Parathyroid adenoma (tissue), 2 donors: ENCODE measurements around the gene BCR.
"Not testable (repeated sequence)": the region's sequence is repeated elsewhere in the genome, so short reads cannot be mapped to it uniquely, and the experiment has no call there.

Experiments
- H2AFZ ChIP-seq: fragments of 300-600 bp; sonication (generic); one replicate; pipeline ENCODE4 v1.7.0; 2017; ENCODE audit warnings: antibody characterized with exemption, mild to moderate bottlenecking
- H3K27ac ChIP-seq: fragments of 300-600 bp; sonication (generic); one replicate; pipeline ENCODE4 v1.7.0; 2017
- H3K27me3 ChIP-seq: fragments of 300-600 bp; sonication (generic); one replicate; pipeline ENCODE4 v1.7.0; 2017; ENCODE audit warnings: low read length; ENCODE audit not compliant: control insufficient read depth, insufficient read depth
- H3K36me3 ChIP-seq: fragments of 300-600 bp; sonication (generic); one replicate; pipeline ENCODE4 v1.7.0; 2017; ENCODE audit warnings: low read length; ENCODE audit not compliant: control insufficient read depth, insufficient read depth
- H3K4me1 ChIP-seq: fragments of 300-600 bp; sonication (generic); one replicate; pipeline ENCODE4 v1.7.0; 2017; ENCODE audit warnings: control low read depth
- H3K4me2 ChIP-seq: fragments of 300-600 bp; sonication (generic); one replicate; pipeline ENCODE4 v1.7.0; 2017; ENCODE audit warnings: low read length
- H3K4me3 ChIP-seq: fragments of 300-600 bp; sonication (generic); one replicate; pipeline ENCODE4 v1.7.0; 2017; ENCODE audit warnings: low read depth, low read length
- H3K79me2 ChIP-seq: fragments of 300-600 bp; sonication (generic); one replicate; pipeline ENCODE4 v1.7.0; 2017; ENCODE audit warnings: control low read depth
- H3K9ac ChIP-seq: fragments of 300-600 bp; sonication (generic); one replicate; pipeline ENCODE4 v1.7.0; 2017; ENCODE audit warnings: mild to moderate bottlenecking
- H3K9me3 ChIP-seq: fragments of 300-600 bp; sonication (generic); one replicate; pipeline ENCODE4 v1.7.0; 2017; ENCODE audit warnings: low read length; ENCODE audit not compliant: control insufficient read depth
- CTCF ChIP-seq: fragments of 300-600 bp; sonication (generic); IDR thresholded peaks from one replicate; pipeline ENCODE4 v1.7.0; 2017; ENCODE audit warnings: antibody characterized with exemption, mild to moderate bottlenecking
- donor health status: primary hyperparathyroidism.

Gene BCR

GRCh38 chr22:23305321-23305910 is 125.1 kb downstream of the BCR start:
- Histone ChIP-seq H3K9ac (no peak overlapping the region), H3K27ac (peak overlapping the region; percentile 63), H3K36me3 (no peaks in the 10 kb centered on the region), H3K4me1 (no peaks in the 10 kb centered on the region), H3K27me3 (no peaks in the 10 kb centered on the region), H3K9me3 (no peaks in the 10 kb centered on the region), H3K4me3 (no peak overlapping the region), H2AFZ (no peak overlapping the region), H3K79me2 (no peaks in the 10 kb centered on the region), H3K4me2 (no peak overlapping the region)
- no peak for TF ChIP-seq CTCF

GRCh38 chr22:23305922-23306374 is 125.6 kb downstream of the BCR start:
- Histone ChIP-seq H3K9ac (no peak overlapping the region), H3K79me2 (no peaks in the 10 kb centered on the region), H3K4me2 (no peak overlapping the region), H3K4me3 (no peak overlapping the region), H2AFZ (no peak overlapping the region), H3K27ac (peak overlapping the region; percentile 67), H3K9me3 (no peaks in the 10 kb centered on the region), H3K4me1 (no peaks in the 10 kb centered on the region), H3K27me3 (no peaks in the 10 kb centered on the region), H3K36me3 (no peaks in the 10 kb centered on the region)
- no peak for TF ChIP-seq CTCF

GRCh38 chr22:23306438-23306921 is 126.2 kb downstream of the BCR start:
- Histone ChIP-seq H3K9me3 (no peaks in the 10 kb centered on the region), H3K4me2 (no peak overlapping the region), H3K27me3 (no peaks in the 10 kb centered on the region), H3K9ac (no peak overlapping the region), H3K4me3 (no peak overlapping the region), H3K79me2 (no peaks in the 10 kb centered on the region), H3K36me3 (no peaks in the 10 kb centered on the region), H2AFZ (no peak overlapping the region), H3K27ac (peak overlapping the region; percentile 67), H3K4me1 (no peaks in the 10 kb centered on the region)
- TF ChIP-seq CTCF = no peak

- Histone ChIP-seq H3K36me3 (no peaks in the 10 kb centered on the region), H3K4me2 (no peak overlapping the region), H2AFZ (no peak overlapping the region), H3K4me3 (no peak overlapping the region), H3K4me1 (no peaks in the 10 kb centered on the region), H3K27me3 (no peaks in the 10 kb centered on the region), H3K9ac (no peak overlapping the region), H3K79me2 (no peaks in the 10 kb centered on the region), H3K27ac (no peak overlapping the region), H3K9me3 (no peaks in the 10 kb centered on the region)
- no peak for TF ChIP-seq CTCF
These were observed 126.6 kb downstream of the BCR start for GRCh38 chr22:23306926-23307325.

- H3K4me2 ChIP-seq, H3K4me1 ChIP-seq, H3K27me3 ChIP-seq, H3K27ac ChIP-seq, H3K36me3 ChIP-seq, H3K9ac ChIP-seq, H2AFZ ChIP-seq, H3K4me3 ChIP-seq, H3K9me3 ChIP-seq, H3K79me2 ChIP-seq: not testable (repeated sequence)
These were observed 127.2 kb downstream of the BCR start for GRCh38 chr22:23307511-23307910.

- H3K27ac ChIP-seq, H2AFZ ChIP-seq, H3K4me2 ChIP-seq: not testable (repeated sequence)
These were observed 129.0 kb downstream of the BCR start for GRCh38 chr22:23309261-23309660.

GRCh38 chr22:23310443-23311097 is 130.3 kb downstream of the BCR start:
- not testable (repeated sequence) for H3K79me2 ChIP-seq, H2AFZ ChIP-seq, H3K9ac ChIP-seq, H3K27ac ChIP-seq, H3K4me3 ChIP-seq, H3K4me1 ChIP-seq, H3K9me3 ChIP-seq, H3K27me3 ChIP-seq, H3K4me2 ChIP-seq, H3K36me3 ChIP-seq

More at GRCh38 chr22:23309261-23309660, 129.0 kb downstream of the BCR start:
- H3K36me3 ChIP-seq, H3K9ac ChIP-seq, H3K79me2 ChIP-seq, H3K27me3 ChIP-seq, H3K4me3 ChIP-seq, H3K4me1 ChIP-seq, H3K9me3 ChIP-seq: not testable (repeated sequence)
